ENCODE results near the gene ATG7.
"Not testable (repeated sequence)": the region's sequence is repeated elsewhere in the genome, so short reads cannot be mapped to it uniquely, and the experiment has no call there.

Gene ATG7

GRCh38 chr3:11563159-11563864 lies 291.1 kb downstream of the ATG7 start:
- no peak for DNase-seq (ENCODE audit: low read depth in 2 of 2, low spot score in 1 of 2)

GRCh38 chr3:11563865-11564185 lies 291.6 kb downstream of the ATG7 start:
- no peak for DNase-seq (ENCODE audit: low read depth in 2 of 2, low spot score in 1 of 2)

GRCh38 chr3:11564577-11565001 lies 292.4 kb downstream of the ATG7 start:
- DNase-seq (ENCODE audit: low read depth in 2 of 2, low spot score in 1 of 2): no peak

GRCh38 chr3:11565072-11565471 lies 292.9 kb downstream of the ATG7 start:
- no peak for DNase-seq (ENCODE audit: low read depth in 2 of 2, low spot score in 1 of 2)

- DNase-seq (ENCODE audit: low read depth in 2 of 2, low spot score in 1 of 2): no peak
Observed at GRCh38 chr3:11565492-11565891, 293.3 kb downstream of the ATG7 start.

GRCh38 chr3:11565932-11566331 lies 293.7 kb downstream of the ATG7 start:
- DNase-seq (ENCODE audit: low read depth in 2 of 2, low spot score in 1 of 2): no peak

GRCh38 chr3:11566478-11566877 lies 294.3 kb downstream of the ATG7 start:
- DNase-seq (ENCODE audit: low read depth in 2 of 2, low spot score in 1 of 2): no peak

- DNase-seq (ENCODE audit: low read depth in 2 of 2, low spot score in 1 of 2): no peak
Observed at GRCh38 chr3:11566916-11567315, 294.7 kb downstream of the ATG7 start.

- DNase-seq (ENCODE audit: low read depth in 2 of 2, low spot score in 1 of 2): no peak
Observed at GRCh38 chr3:11567516-11568467, 295.6 kb downstream of the ATG7 start.

GRCh38 chr3:11568503-11569155 lies 296.4 kb downstream of the ATG7 start:
- no peak for DNase-seq (ENCODE audit: low read depth in 2 of 2, low spot score in 1 of 2)

- DNase-seq (ENCODE audit: low read depth in 2 of 2, low spot score in 1 of 2): no peak
Observed at GRCh38 chr3:11569156-11569741, 297.1 kb downstream of the ATG7 start.

- DNase-seq (ENCODE audit: low read depth in 2 of 2, low spot score in 1 of 2): no peak
Observed at GRCh38 chr3:11570251-11570650, 298.1 kb downstream of the ATG7 start.

GRCh38 chr3:11570789-11571495 lies 298.7 kb downstream of the ATG7 start:
- DNase-seq (ENCODE audit: low read depth in 2 of 2, low spot score in 1 of 2): no peak

GRCh38 chr3:11572660-11573059 lies 300.5 kb downstream of the ATG7 start:
- not testable (repeated sequence) for DNase-seq (ENCODE audit: low read depth in 2 of 2, low spot score in 1 of 2)

GRCh38 chr3:11574981-11575669 lies 302.9 kb downstream of the ATG7 start:
- no peak for DNase-seq (ENCODE audit: low read depth in 2 of 2, low spot score in 1 of 2)

- DNase-seq (ENCODE audit: low read depth in 2 of 2, low spot score in 1 of 2): no peak
Observed at GRCh38 chr3:11575677-11576076, 303.5 kb downstream of the ATG7 start.

GRCh38 chr3:11576453-11576852 lies 304.3 kb downstream of the ATG7 start:
- no peak for DNase-seq (ENCODE audit: low read depth in 2 of 2, low spot score in 1 of 2)

- no peak for DNase-seq (ENCODE audit: low read depth in 2 of 2, low spot score in 1 of 2)
Observed at GRCh38 chr3:11578169-11578568, 306.0 kb downstream of the ATG7 start.

- DNase-seq (ENCODE audit: low read depth in 2 of 2, low spot score in 1 of 2): no peak
Observed at GRCh38 chr3:11580645-11581044, 308.4 kb downstream of the ATG7 start.

All from stimulated activated CD8-positive, alpha-beta memory T cell treated with anti-CD3 and anti-CD28 coated beads, Interleukin-4, amount 100 ng/mL, for 1 hour (primary cell).